Motor neuron (in vitro differentiated cells): Measurements from ENCODE around the gene CRYBG1. TPM values are rescaled to one million over a fixed set of nuclear protein-coding genes. Genes with fewer than 3 reads are reported as not detected.

Experiments
- ATAC-seq, 8 experiments: fragments of 200-7000 bp; cut with Tn5 transposase; replicated peaks in 6 of 8; 2 replicates each; pipeline ENCODE4 v1.8.0; 2021; ENCODE audit warnings: mild to moderate bottlenecking in 8 of 8, moderate library complexity in 8 of 8
- H3K27ac ChIP-seq, 2 donors: fragments of 250-450 bp; sonication (Bioruptor Pico); 2 replicates each; pipeline ENCODE4 v1.9.0; 2021; ENCODE audit warnings: antibody characterized with exemption in 2 of 2, mild to moderate bottlenecking in 2 of 2, moderate library complexity in 1 of 2
- H3K4me1 ChIP-seq, 2 donors: fragments of 250-450 bp; sonication (Bioruptor Pico); replicated peaks in 1 of 2; 2 replicates each; pipeline ENCODE4 v1.6.1; 2021; ENCODE audit warnings: antibody characterized with exemption in 2 of 2, mild to moderate bottlenecking in 2 of 2, moderate library complexity in 1 of 2
- H3K4me3 ChIP-seq, 5 donors: fragments of 250-450 bp; sonication (Bioruptor Pico); 2 replicates each; pipeline ENCODE4 v1.9.0; 2021; ENCODE audit warnings: antibody characterized with exemption in 5 of 5, mild to moderate bottlenecking in 5 of 5, moderate library complexity in 4 of 5
- WGBS, 10 experiments: fragments of 450-650 bp; shearing (Covaris generic); methylation state at CpG; one replicate each; pipeline ENCODE4 v1.0.0; 2022; 5-methylcytosine and 5-hydroxymethylcytosine counted together
- in situ Hi-C, 9 experiments: fragments of 400-800 bp; cut with MboI; loops; one replicate each; pipeline ENCODE4 v1.15.0; 2021; ENCODE audit warnings: low sequenced_read_pairs in 9 of 9, low pct_unique_long_range_greater_than_20kb in 2 of 9; ENCODE audit not compliant: unreplicated experiment in 9 of 9
- total RNA-seq, 8 experiments: library from RNA; unstranded; fragments of 300-600 nt; gene quantifications; 2 replicates each; pipeline versions ENCODE4 v1.2.3 to v1.2.4, GENCODE V29; 2022

The CRYBG1 gene
- total RNA-seq, 8 experiments from 2014 or later = 0.42 to 11.6 (median 0.67) TPM

DNA sequence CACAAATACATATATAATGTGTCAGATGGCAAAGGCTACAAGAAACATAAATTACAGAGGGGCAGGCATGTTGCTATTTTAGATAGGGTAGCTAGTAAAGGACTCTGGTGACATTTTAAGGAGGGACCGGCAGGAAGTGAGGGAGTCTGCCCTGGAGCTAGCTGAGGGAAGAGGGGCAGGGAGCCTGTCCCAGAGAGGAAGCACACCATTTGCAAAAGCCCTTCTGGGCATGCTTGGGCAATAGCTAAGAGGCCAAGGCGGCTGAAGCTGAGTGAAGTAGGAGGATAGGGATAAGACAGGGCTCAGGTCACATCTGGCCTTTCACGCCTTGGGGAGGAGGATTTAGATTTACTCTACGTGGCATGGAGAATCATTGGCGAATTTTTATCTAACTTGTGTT lies 172.5 kb downstream of the CRYBG1 start:
- H3K27ac ChIP-seq = no peak overlapping the region
- H3K4me1 ChIP-seq = no peaks in the 10 kb centered on the region
- no peak overlapping the region for H3K4me3 ChIP-seq
- 0 to 100% (median 51%) methylated on average over 1 to 3 of the region's 5 CpGs; no CpG with 5 or more reads in 2 of the 10 experiments for WGBS, 10 experiments
- in situ Hi-C loops = no loop called here
- peak in 3 of 8 experiments; percentile 50 to 83 (median 80) for ATAC-seq

DNA sequence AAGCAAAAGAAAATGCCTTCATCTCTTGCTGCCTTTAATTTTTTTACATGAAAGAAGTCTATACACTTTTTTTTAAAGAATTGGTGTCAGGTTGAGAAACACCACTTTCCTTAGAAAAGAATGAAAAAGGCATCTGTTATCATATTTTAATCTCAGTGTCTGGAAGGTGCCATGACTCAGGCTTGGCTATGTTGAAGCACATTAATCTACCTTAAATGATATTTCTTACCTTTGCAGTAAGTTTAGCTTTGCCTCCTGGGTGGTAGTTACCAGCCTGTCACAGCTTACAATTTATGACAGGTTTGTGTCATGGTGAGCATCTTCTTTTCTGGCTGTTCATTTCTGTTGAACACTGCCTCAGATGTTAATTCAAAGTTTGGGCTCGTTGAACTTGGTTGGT lies 173.5 kb downstream of the CRYBG1 start:
- in situ Hi-C loops = no loop called here
- 0 to 67% (median 10%) methylated on average over 1 of the region's 1 CpG; no CpG with 5 or more reads in 2 of the 10 experiments for WGBS, 10 experiments
- ATAC-seq = no peak
- H3K4me3 ChIP-seq = no peak overlapping the region
- no peak overlapping the region for H3K27ac ChIP-seq
- H3K4me1 ChIP-seq = no peaks in the 10 kb centered on the region

DNA sequence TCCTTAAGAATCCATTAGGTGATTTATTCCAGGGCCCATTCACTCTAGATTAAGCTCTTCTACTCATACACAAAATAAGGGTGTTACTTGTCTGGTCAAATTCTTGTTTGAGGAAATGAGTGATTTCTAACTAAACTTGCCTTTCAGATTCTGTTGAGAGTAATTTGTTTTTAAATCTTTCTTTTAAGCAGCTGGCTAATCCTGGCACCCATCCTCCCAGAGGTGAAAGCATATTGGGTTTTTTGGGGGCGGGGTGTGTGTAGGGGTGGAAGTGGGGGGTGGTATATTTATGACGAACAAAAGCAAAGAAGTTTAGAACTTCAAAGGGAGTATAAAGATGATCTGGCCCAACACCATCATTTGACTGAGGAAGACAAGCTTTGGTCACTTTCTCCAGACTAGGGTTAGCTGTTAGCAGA lies 174.1 kb downstream of the CRYBG1 start:
- in situ Hi-C loops = no loop called here
- Histone ChIP-seq H3K27ac (no peak overlapping the region), H3K4me1 (no peaks in the 10 kb centered on the region), H3K4me3 (no peak overlapping the region)
- 0% methylated on average over 1 of the region's 2 CpGs; no CpG with 5 or more reads in 9 of the 10 experiments for WGBS, 10 experiments
- ATAC-seq = no peak

DNA sequence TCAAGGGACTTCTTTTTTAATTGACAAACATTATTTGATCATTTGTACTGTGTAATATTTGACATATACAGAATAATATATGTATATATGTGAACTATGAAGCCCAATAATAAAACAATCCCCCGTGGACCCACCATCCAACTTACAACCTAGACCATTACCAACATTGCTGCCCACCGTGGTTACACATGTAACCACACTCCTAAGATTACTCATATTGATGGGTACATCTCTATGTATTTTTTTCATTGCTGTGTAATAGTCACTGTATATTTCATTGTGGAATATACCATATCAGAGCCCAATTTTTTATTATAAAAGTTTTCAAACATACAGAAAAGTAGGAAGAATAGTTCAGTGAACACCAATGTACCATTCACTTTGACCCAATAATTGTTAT lies 174.5 kb downstream of the CRYBG1 start:
- 92 to 100% (median 100%) methylated on average over 1 to 2 of the region's 2 CpGs; no CpG with 5 or more reads in 2 of the 10 experiments for WGBS, 10 experiments
- no peak for ATAC-seq
- no peak overlapping the region for H3K27ac ChIP-seq
- no peak overlapping the region for H3K4me3 ChIP-seq
- no peaks in the 10 kb centered on the region for H3K4me1 ChIP-seq
- in situ Hi-C loops = no loop called here

DNA sequence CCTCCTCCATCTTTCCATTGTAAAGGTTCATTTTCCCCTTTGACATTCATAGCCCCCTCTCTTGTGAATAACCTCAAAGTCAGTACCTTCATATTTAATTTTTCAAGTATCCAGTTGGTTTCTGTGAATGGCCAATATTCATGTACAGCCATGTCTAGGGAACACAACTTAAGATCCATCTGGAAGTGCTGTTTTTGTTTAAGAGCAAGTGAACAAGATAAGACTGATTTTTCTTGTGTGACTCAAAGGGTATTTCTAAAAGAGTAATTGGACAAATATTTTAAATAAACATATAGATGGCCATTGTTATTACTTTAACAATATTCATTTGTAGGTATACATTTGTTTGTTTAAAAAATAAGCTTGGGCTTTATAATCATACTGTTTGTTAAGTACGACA lies 175.8 kb downstream of the CRYBG1 start:
- H3K27ac ChIP-seq = no peak overlapping the region
- no peak overlapping the region for H3K4me3 ChIP-seq
- WGBS, 10 experiments = 23 to 100% (median 83%) methylated on average over 1 of the region's 1 CpG; no CpG with 5 or more reads in 3 of the 10 experiments
- in situ Hi-C loops = no loop called here
- no peaks in the 10 kb centered on the region for H3K4me1 ChIP-seq
- ATAC-seq = no peak

DNA sequence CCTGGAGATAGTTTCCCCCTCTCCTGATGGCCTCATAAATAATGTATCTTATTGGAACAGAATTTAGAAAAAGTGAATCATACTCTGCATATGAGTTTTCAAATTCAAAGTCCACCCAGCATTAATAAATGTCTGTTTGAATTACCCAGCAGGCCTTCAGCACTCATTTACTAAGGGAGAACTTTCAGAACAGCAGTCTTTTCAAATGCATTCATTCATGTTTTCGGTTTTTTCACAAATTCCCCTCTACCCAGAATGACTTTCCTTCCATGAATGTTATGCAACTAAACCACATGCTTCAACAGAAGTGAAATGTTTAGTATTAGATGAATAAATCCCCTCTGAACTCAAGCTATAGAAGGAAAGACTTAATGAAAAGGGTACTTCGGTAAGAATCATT lies 176.3 kb downstream of the CRYBG1 start:
- in situ Hi-C loops = no loop called here
- Histone ChIP-seq H3K4me3 (no peak overlapping the region), H3K27ac (no peak overlapping the region), H3K4me1 (no peaks in the 10 kb centered on the region)
- WGBS, 10 experiments = 49 to 100% (median 62%) methylated on average over 1 to 2 of the region's 2 CpGs; no CpG with 5 or more reads in 3 of the 10 experiments
- peak in 2 of 8 experiments; percentile 62 to 63 for ATAC-seq

DNA sequence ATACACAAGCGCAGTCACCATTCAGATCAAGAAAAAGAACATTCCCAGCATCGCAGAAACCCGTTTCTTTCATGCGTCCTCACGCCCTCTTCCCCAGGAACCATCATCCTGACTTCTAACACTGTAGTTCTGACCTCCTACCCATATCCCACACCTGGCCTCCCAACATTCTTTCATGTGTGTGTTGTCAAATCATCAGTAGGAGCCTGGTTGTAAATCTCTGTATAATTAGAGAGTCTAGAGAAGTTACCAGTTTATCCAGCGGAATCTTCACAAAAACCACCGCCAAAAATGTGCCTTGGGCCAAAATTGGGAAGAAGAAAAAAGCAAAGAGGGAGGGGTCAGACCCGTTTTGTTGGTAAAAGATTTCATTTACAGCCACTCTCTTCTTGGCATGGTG lies 177.1 kb downstream of the CRYBG1 start:
- 43 to 100% (median 73%) methylated on average over 2 to 7 of the region's 8 CpGs; no CpG with 5 or more reads in 3 of the 10 experiments for WGBS, 10 experiments
- no peak for ATAC-seq
- no peak overlapping the region for H3K4me3 ChIP-seq
- in situ Hi-C loops = no loop called here
- no peak overlapping the region for H3K27ac ChIP-seq
- H3K4me1 ChIP-seq = no peaks in the 10 kb centered on the region

DNA sequence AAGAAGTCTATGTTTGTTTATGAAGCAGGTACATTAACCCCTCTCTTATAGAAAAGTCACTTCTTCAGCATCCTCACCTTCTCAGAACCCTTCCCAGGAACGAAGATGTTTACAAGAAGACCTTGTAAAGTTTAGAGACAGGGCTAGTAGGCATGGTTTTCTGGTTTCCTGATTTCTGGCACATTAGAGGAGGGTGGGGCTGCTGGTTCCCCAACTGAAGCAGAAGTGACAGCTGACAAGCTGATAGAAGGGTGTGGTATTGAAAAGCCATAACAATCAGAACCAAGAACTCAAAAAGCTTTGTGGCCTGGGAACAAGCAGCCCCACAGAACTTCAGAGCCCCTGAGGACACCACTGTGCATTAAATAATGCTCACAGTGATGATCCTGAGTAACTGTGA lies 177.6 kb downstream of the CRYBG1 start:
- 38 to 100% (median 100%) methylated on average over 1 of the region's 1 CpG; no CpG with 5 or more reads in 6 of the 10 experiments for WGBS, 10 experiments
- Histone ChIP-seq H3K27ac (no peak overlapping the region), H3K4me3 (no peak overlapping the region), H3K4me1 (no peaks in the 10 kb centered on the region)
- in situ Hi-C loops = no loop called here
- no peak for ATAC-seq

DNA sequence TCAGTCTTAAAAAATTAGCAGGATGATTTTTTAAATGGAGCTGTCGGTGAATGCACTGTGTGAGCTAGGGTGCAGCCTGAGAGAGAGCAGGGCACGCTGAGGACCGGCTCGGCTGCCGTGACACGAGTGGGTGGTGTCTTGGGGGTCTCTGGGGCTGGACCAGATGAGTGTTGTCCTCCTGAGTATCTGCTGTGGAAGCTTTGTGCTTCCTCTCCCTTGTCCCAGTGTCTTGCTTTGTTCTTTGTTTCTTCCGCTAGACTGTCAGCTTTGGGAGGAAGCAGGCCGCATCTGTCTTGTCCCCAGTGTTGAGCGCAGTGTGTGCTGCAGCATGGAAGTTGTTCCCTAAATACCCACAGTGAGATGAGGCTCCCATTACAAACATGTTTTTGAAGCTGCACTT lies 179.4 kb downstream of the CRYBG1 start:
- peak in 4 of 8 experiments; percentile 43 to 71 (median 50) for ATAC-seq
- 30 to 100% (median 86%) methylated on average over 1 to 8 of the region's 9 CpGs; no CpG with 5 or more reads in 5 of the 10 experiments for WGBS, 10 experiments
- H3K4me1 ChIP-seq = no peaks in the 10 kb centered on the region
- no peak overlapping the region for H3K27ac ChIP-seq
- no peak overlapping the region for H3K4me3 ChIP-seq
- in situ Hi-C loops = no loop called here

DNA sequence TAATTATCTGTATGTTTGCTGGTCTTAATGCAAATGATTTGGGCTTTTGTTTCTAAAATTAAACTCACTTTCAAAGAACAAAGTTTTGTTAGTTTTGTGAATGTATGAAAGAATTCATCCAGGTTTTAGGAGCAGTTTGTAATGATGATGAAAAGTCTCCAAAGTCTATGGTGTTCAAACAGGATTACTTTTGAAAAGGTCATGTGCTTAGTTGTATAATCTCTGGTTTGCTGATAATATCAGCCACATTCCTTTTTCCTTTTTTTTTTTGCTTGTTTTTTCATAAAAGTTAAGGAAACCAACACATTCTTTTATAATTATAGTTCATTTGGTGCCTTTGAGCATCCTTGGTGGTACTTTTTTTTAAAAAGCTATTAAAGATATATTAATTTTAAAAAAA lies 179.9 kb downstream of the CRYBG1 start:
- Histone ChIP-seq H3K4me3 (no peak overlapping the region), H3K4me1 (no peaks in the 10 kb centered on the region), H3K27ac (no peak overlapping the region)
- ATAC-seq = no peak
- in situ Hi-C loops = no loop called here

DNA sequence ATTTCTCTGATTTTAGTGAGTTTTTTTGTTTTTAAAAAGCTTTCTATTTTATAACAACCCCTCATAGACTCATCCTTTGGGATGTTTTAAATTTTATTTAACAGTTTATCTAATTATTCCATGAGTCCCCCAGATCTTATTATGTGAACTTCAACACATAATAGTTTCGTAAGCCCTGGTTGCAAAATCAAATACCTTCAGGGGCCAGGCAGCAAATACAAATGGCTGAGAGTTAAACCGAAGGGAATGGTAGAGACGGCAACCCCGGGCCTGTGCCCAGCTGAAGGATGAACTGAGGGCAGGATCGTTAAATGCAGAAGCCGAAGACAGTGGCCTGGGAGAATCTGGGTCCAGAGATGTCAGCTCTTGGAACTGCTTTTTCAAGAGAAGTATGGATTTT lies 180.4 kb downstream of the CRYBG1 start:
- H3K27ac ChIP-seq = no peak overlapping the region
- in situ Hi-C loops = no loop called here
- no peak overlapping the region for H3K4me3 ChIP-seq
- no peaks in the 10 kb centered on the region for H3K4me1 ChIP-seq
- ATAC-seq = no peak
- WGBS, 10 experiments = 67 to 100% (median 90%) methylated on average over 1 to 6 of the region's 6 CpGs; no CpG with 5 or more reads in 1 of the 10 experiments

DNA sequence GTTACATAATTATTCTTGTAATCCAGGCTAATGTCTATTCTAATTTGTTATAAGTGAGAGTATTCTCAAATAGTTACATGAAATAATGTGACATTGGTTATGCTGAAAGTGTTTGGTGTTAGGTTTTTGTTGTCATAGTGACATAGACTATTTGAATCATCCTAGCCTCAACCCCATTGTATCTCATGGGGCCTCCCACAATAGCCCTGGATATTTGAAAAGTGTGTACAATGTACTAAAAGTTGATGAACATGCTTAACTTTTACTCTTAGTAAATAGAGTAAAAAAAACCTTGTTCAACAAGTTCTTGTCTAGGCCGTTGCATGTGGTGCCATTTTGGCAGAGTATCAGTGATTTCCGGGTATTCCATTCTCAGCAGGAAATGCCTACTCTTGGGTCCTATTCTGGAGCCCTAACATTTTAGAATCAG lies 185.8 kb downstream of the CRYBG1 start:
- Histone ChIP-seq H3K27ac (no peak overlapping the region), H3K4me1 (no peaks in the 10 kb centered on the region), H3K4me3 (no peak overlapping the region)
- in situ Hi-C loops = no loop called here
- 43 to 100% (median 69%) methylated on average over 2 of the region's 2 CpGs; no CpG with 5 or more reads in 4 of the 10 experiments for WGBS, 10 experiments
- ATAC-seq = peak in 3 of 8 experiments; percentile 17 to 35 (median 24)

DNA sequence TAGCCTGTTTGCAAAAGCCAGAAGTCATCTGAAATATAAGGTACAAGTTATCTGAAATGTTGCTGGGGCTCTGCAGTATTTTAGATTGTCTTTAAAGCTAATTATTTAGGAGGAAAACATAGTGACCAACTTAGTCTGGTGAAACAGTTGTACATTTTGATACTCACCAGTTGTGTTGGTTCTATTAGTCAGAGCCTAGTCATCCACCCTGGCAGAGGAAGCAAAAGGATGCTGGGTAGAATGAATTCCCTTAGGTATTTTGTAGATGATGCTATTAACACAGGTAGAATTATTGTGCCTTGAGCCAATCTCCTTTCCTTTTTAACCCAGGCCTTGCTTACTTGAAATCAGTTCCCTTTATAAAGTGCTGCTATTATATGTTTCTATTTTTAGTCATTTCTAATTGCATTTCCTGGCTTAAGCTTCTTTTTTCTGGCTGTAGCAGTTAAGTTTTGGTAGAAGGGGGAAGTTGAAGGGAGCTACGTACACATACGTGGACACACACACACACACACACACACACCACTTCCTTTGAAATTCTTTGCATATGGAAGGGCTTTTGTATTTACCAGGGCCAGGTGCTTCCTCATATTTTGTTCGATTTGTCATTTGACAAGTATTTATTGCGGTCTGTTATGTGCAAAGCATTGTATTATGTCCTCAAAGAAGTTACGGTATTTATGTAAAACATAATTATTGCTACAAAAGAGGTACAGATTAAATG lies 186.3 kb downstream of the CRYBG1 start:
- Histone ChIP-seq H3K4me3 (no peak overlapping the region), H3K27ac (no peak overlapping the region), H3K4me1 (no peaks in the 10 kb centered on the region)
- WGBS, 10 experiments = 47 to 100% (median 63%) methylated on average over 1 to 5 of the region's 5 CpGs; no CpG with 5 or more reads in 1 of the 10 experiments
- ATAC-seq = peak in 1 of 8 experiments; percentile 39
- in situ Hi-C loops = no loop called here
